ENCODE measurements around the gene KRTAP4-16.
"Not testable (repeated sequence)": the region's sequence is repeated elsewhere in the genome, so short reads cannot be mapped to it uniquely, and the experiment has no call there.

KRTAP4-16 gene

GRCh38 chr17:41098042-41098441 lies 4.0 kb downstream of the KRTAP4-16 start, which contains the start of gene KRTAP4-8:
KRTAP4-8 (minus strand) TSS chr17:41098142; CDS start chr17:41098084, 58 bp downstream.
- TF ChIP-seq, protein P1, sequence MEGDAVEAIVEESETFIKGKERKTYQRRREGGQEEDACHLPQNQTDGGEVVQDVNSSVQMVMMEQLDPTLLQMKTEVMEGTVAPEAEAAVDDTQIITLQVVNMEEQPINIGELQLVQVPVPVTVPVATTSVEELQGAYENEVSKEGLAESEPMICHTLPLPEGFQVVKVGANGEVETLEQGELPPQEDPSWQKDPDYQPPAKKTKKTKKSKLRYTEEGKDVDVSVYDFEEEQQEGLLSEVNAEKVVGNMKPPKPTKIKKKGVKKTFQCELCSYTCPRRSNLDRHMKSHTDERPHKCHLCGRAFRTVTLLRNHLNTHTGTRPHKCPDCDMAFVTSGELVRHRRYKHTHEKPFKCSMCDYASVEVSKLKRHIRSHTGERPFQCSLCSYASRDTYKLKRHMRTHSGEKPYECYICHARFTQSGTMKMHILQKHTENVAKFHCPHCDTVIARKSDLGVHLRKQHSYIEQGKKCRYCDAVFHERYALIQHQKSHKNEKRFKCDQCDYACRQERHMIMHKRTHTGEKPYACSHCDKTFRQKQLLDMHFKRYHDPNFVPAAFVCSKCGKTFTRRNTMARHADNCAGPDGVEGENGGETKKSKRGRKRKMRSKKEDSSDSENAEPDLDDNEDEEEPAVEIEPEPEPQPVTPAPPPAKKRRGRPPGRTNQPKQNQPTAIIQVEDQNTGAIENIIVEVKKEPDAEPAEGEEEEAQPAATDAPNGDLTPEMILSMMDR (IDR thresholded peaks at IDR 0.05; ENCODE audit: borderline replicate concordance, insufficient read depth, low read depth, low read length), result no peak
- H3K4me3 ChIP-seq (ENCODE audit: low read depth, low read length), result no peak within 1 kb of the TSS

DNA sequence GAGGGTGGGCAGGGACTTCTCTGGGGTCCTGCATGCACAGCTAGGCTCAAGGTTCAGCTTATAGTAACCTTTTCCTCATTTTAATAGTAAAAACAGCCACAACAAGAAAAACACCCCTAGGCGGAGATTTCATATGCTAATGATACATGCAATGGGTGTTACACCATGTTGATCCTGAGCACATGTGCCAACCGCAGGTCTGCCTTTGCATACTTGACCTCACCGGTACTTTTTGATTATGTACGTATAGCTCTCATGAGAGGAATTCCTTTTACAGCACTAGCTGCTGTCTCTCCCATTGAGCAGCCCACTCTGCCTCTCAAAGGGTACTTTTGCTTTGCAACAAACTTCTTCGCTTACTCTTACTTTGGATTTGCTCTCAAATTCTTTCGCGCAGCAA lies 6.0 kb downstream of the KRTAP4-16 start:
- H3K4me3 ChIP-seq (ENCODE audit: low read depth, low read length), result no peak overlapping the region
- TF ChIP-seq, protein P1 (IDR thresholded peaks at IDR 0.05; ENCODE audit: borderline replicate concordance, insufficient read depth, low read depth, low read length), result no peak

- H3K4me3 ChIP-seq (ENCODE audit: low read depth, low read length), result not testable (repeated sequence)
These were observed 13.2 kb downstream of the KRTAP4-16 start for GRCh38 chr17:41088760-41089352.

- not testable (repeated sequence) for H3K4me3 ChIP-seq (ENCODE audit: low read depth, low read length)
These were observed 17.7 kb downstream of the KRTAP4-16 start, which contains the start of gene KRTAP4-7 for GRCh38 chr17:41084100-41084856. KRTAP4-7 (plus strand) TSS chr17:41084150; CDS start chr17:41084207, 57 bp downstream.

DNA sequence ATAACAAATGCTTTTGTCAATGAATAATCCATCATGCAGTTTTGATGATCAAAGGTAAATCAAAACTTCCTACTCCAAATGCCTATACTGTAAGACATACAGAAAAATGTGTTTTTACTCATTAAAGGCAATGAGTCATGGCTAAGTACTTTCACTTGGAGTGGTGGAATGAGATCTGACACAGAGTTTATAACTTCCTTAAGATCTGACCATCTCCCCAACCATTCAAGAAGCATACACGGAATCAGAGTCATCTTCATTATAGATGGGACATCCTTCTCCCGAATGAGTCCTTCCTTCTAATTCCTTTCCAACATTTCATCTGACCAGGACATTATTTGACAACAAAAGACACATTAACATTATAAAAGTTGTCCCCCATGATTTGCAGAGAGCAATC lies 18.6 kb downstream of the KRTAP4-16 start:
- H3K4me3 ChIP-seq (ENCODE audit: low read depth, low read length), result not testable (repeated sequence)

GRCh38 chr17:41082626-41083025 lies 19.4 kb downstream of the KRTAP4-16 start:
- H3K4me3 ChIP-seq (ENCODE audit: low read depth, low read length), result no peak overlapping the region
- TF ChIP-seq, protein P1 (IDR thresholded peaks at IDR 0.05; ENCODE audit: borderline replicate concordance, insufficient read depth, low read depth, low read length), result no peak

DNA sequence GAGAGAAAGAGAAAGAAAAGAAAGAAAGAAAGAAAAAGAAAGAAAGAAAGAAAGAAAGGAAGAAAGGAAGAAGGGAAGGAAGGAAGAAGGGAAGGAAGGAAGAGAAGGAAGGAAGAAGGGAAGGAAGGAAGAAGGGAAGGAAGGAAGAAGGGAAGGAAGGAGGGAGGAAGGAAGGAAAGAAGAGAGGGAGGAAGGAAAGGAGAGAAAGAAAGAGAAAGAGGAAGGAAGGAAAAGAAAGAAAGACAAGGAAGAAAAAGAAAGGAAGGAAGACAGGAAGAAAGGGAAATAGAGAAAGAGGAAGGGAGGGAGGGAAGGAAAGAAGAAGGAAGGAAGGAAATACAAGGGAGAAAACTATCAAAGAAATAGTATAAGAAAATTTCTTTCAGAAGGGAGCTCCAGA lies 25.2 kb downstream of the KRTAP4-16 start:
- TF ChIP-seq, protein P1 (IDR thresholded peaks at IDR 0.05; ENCODE audit: borderline replicate concordance, insufficient read depth, low read depth, low read length), result no peak
- H3K4me3 ChIP-seq (ENCODE audit: low read depth, low read length), result no peak overlapping the region

- no peak overlapping the region for H3K4me3 ChIP-seq (ENCODE audit: low read depth, low read length)
- TF ChIP-seq, protein P1 (IDR thresholded peaks at IDR 0.05; ENCODE audit: borderline replicate concordance, insufficient read depth, low read depth, low read length), result no peak
These were observed 28.3 kb downstream of the KRTAP4-16 start for GRCh38 chr17:41073676-41074075.
